Transverse colon (tissue), 4 donors: ENCODE results near the gene OR2B2. TPM values are rescaled to one million over a fixed set of nuclear protein-coding genes. Genes with fewer than 3 reads are reported as not detected.
A peak's percentile ranks its signal among the peaks of the same experiment; 100 is the strongest.
"Not testable (repeated sequence)": the region's sequence is repeated elsewhere in the genome, so short reads cannot be mapped to it uniquely, and the experiment has no call there.

Experiments
- DNase-seq: peaks from one replicate; pipeline ENCODE4 v3.0.0-alpha.2; 2019
- H3K27ac ChIP-seq, 4 donors: fragments of 200-600 bp; sonication (generic); 2 replicates each; pipeline ENCODE4 v1.5.1; 2016 to 2018; ENCODE audit warnings: inconsistent platforms in 4 of 4
- H3K27me3 ChIP-seq: fragments of 200-600 bp; sonication (generic); 2 replicates; pipeline ENCODE4 v1.5.1; 2017; ENCODE audit warnings: inconsistent platforms
- H3K36me3 ChIP-seq, 4 donors: fragments of 200-600 bp; sonication (generic); 2 replicates each; pipeline ENCODE4 v1.5.1; 2017 to 2019; ENCODE audit warnings: inconsistent platforms in 4 of 4
- H3K4me1 ChIP-seq, 4 donors: fragments of 200-600 bp; sonication (generic); 2 replicates each; pipeline ENCODE4 v1.5.1; 2017 to 2020; ENCODE audit warnings: inconsistent platforms in 4 of 4
- H3K4me3 ChIP-seq, 4 donors: fragments of 200-600 bp; sonication (generic); 1 replicate in 1 of 4; 2 replicates in 3 of 4; pipeline versions ENCODE4 v1.5.1 to v1.6.1; 2017 to 2019; ENCODE audit warnings: inconsistent platforms in 4 of 4
- H3K9me3 ChIP-seq, 2 donors: fragments of 200-600 bp; sonication (generic); 2 replicates each; pipeline ENCODE4 v1.5.1; 2017 to 2019; ENCODE audit warnings: inconsistent platforms in 2 of 2
- EP300 ChIP-seq: sonication (generic); formaldehyde crosslinking; IDR thresholded peaks from one replicate; pipeline ENCODE4 v1.6.1; 2017; ENCODE audit warnings: antibody characterized with exemption, low read depth
- POLR2A ChIP-seq: fragments of 450-650 bp; IDR thresholded peaks from one replicate; pipeline ENCODE4 v1.6.1; 2016; ENCODE audit warnings: antibody characterized with exemption, mild to moderate bottlenecking, moderate library complexity
- POLR2AphosphoS5 ChIP-seq, 3 donors: sonication (generic); formaldehyde crosslinking; IDR thresholded peaks; one replicate each; pipeline ENCODE4 v1.6.1; 2016; ENCODE audit warnings: antibody characterized with exemption in 3 of 3
- WGBS, 2 donors: methylation state at CpG; one replicate each; pipeline ENCODE4 v1.1.5; 2018; ENCODE audit warnings: low coverage in 1 of 2; 5-methylcytosine and 5-hydroxymethylcytosine counted together
- in situ Hi-C, 4 donors: fragments of 200-750 bp; cut with MboI; loops; one replicate each; pipeline versions ENCODE4 v1.15.0 to v1.15.1; 2017; ENCODE audit warnings: low sequenced_read_pairs in 3 of 4, low pct_ligation_motif_present in 1 of 4, low pct_unique_long_range_greater_than_20kb in 1 of 4
- intact Hi-C: fragments of 100-400 bp; cut with DNase I; formaldehyde crosslinking; loops from one replicate; pipeline ENCODE4 v1.15.1; 2023; ENCODE audit warnings: low total_unique reads
- total RNA-seq, 4 donors: library from RNA; depleted of rRNA; stranded (reverse); fragments of >200 nt; gene quantifications; one replicate each; pipeline ENCODE4 v1.1.0, GENCODE V29; 2016
- TF ChIP-seq, protein P1 (sequence below), 5 experiments: fragments of 200-600 bp in 3 of 5; fragments of 450-650 bp in 2 of 5; sonication (generic) in 3 of 5; IDR thresholded peaks; 1 replicate in 2 of 5; 2 replicates in 3 of 5; pipeline ENCODE4 v1.5.1; 2016 to 2017; ENCODE audit warnings: antibody characterized with exemption in 5 of 5, inconsistent platforms in 3 of 5, mild to moderate bottlenecking in 2 of 5, moderate library complexity in 1 of 5

OR2B2 gene
- total RNA-seq, 4 donors from 2014 or later = not detected

GRCh38 chr6:27922949-27923348, 10.8 kb upstream of the OR2B2 start:
- Histone ChIP-seq H3K27me3 (peaks cover 21% of the 10 kb centered on the region), H3K27ac (no peak overlapping the region), H3K36me3 (no peaks in the 10 kb centered on the region), H3K4me3 (no peak overlapping the region), H3K9me3 (no peaks in the 10 kb centered on the region), H3K4me1 (no peaks in the 10 kb centered on the region)
- in situ Hi-C loops (loop anchor here in 3 of 4 donors (25.0 kb wide), 3 partner anchors 411 to 439 kb away; no protein-coding TSS in a partner anchor), intact Hi-C loops (no loop called here)
- no peak for TF ChIP-seq POLR2AphosphoS5 (IDR thresholded peaks at IDR 0.05)
- no peak for TF ChIP-seq POLR2A
- TF ChIP-seq EP300 = no peak
- TF ChIP-seq, protein P1, sequence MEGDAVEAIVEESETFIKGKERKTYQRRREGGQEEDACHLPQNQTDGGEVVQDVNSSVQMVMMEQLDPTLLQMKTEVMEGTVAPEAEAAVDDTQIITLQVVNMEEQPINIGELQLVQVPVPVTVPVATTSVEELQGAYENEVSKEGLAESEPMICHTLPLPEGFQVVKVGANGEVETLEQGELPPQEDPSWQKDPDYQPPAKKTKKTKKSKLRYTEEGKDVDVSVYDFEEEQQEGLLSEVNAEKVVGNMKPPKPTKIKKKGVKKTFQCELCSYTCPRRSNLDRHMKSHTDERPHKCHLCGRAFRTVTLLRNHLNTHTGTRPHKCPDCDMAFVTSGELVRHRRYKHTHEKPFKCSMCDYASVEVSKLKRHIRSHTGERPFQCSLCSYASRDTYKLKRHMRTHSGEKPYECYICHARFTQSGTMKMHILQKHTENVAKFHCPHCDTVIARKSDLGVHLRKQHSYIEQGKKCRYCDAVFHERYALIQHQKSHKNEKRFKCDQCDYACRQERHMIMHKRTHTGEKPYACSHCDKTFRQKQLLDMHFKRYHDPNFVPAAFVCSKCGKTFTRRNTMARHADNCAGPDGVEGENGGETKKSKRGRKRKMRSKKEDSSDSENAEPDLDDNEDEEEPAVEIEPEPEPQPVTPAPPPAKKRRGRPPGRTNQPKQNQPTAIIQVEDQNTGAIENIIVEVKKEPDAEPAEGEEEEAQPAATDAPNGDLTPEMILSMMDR (IDR thresholded peaks at IDR 0.05) = no peak
- DNase-seq = no peak

- H3K27ac ChIP-seq = no peak overlapping the region
- peaks cover 8% of the 10 kb centered on the region for H3K27me3 ChIP-seq
- H3K9me3 ChIP-seq = no peaks in the 10 kb centered on the region
- H3K4me1 ChIP-seq = peaks cover 0 to 7% (median 4%) of the 10 kb centered on the region in 4 donors
- no peak for DNase-seq
- H3K4me3 ChIP-seq = no peak overlapping the region
- no peak for TF ChIP-seq POLR2A
- TF ChIP-seq, protein P1 (IDR thresholded peaks at IDR 0.05) = no peak
- no peak for TF ChIP-seq POLR2AphosphoS5 (IDR thresholded peaks at IDR 0.05)
- TF ChIP-seq EP300 = no peak
- intact Hi-C loops (no loop called here), in situ Hi-C loops (loop anchor here (10.0 to 25.0 kb wide), 4 partner anchors 396 to 723 kb away; no protein-coding TSS in a partner anchor)
- WGBS, 2 donors = 57 to 86% methylated on average over 1 of the region's 1 CpG
- no peaks in the 10 kb centered on the region for H3K36me3 ChIP-seq
These were observed 4.2 kb downstream of the OR2B2 start for GRCh38 chr6:27908017-27908416.

- DNase-seq = peak; percentile 91
- Histone ChIP-seq H3K4me1 (peaks cover 0 to 10% (median 5%) of the 10 kb centered on the region in 4 donors), H3K9me3 (no peaks in the 10 kb centered on the region), H3K36me3 (no peaks in the 10 kb centered on the region), H3K27ac (peak overlapping the region; percentile 80 to 92 (median 88)), H3K4me3 (peak overlapping the region; percentile 24 to 63 (median 46)), H3K27me3 (peaks cover 8% of the 10 kb centered on the region)
- intact Hi-C loops = no loop called here
- TF ChIP-seq, protein P1 (IDR thresholded peaks at IDR 0.05) = peak in 1 of 5 experiments; percentile 7
- no peak for TF ChIP-seq EP300
- TF ChIP-seq POLR2AphosphoS5 (IDR thresholded peaks at IDR 0.05) = peak in 1 of 3 donors; percentile 3
- in situ Hi-C loops = loop anchor here (10.0 to 25.0 kb wide), 4 partner anchors 390 to 718 kb away; no protein-coding TSS in a partner anchor
- WGBS, 2 donors = 0 to 1% methylated on average over 11 to 38 of the region's 38 CpGs
These were observed 9.6 kb downstream of the OR2B2 start for GRCh38 chr6:27902335-27903314.

- H3K27ac ChIP-seq = no peak overlapping the region
- 82 to 89% methylated on average over 7 to 8 of the region's 8 CpGs for WGBS, 2 donors
- DNase-seq = no peak
- peaks cover 8% of the 10 kb centered on the region for H3K27me3 ChIP-seq
- H3K9me3 ChIP-seq = no peaks in the 10 kb centered on the region
- H3K4me1 ChIP-seq = peaks cover 0 to 10% (median 5%) of the 10 kb centered on the region in 4 donors
- in situ Hi-C loops = loop anchor here (10.0 to 25.0 kb wide), 4 partner anchors 390 to 717 kb away; no protein-coding TSS in a partner anchor
- no peak overlapping the region for H3K4me3 ChIP-seq
- TF ChIP-seq, protein P1 (IDR thresholded peaks at IDR 0.05) = no peak
- TF ChIP-seq POLR2A (no peak), EP300 (no peak), POLR2AphosphoS5 (IDR thresholded peaks at IDR 0.05) (no peak)
- intact Hi-C loops = no loop called here
- no peaks in the 10 kb centered on the region for H3K36me3 ChIP-seq
These were observed 10.4 kb downstream of the OR2B2 start for GRCh38 chr6:27901801-27902200.

DNA sequence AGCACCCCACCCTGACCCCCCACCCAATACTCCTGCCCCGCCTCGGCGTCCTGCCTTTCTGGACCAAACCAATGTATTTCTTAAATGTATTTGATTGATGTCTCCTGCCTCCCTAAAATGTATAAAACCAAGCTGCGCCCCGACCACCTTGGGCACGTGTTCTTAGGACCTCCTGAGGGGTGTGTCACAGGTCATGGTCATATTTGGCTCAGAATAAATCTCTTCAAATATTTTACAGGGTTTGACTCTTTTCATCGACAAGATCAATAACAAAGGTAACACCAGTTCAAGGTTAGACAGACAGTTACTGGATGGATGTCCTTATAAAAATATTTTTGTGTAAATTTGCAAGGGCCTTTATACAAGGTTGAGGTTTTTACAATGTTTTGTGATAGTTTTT, 12.0 kb downstream of the OR2B2 start:
- peaks cover 0 to 16% (median 5%) of the 10 kb centered on the region in 4 donors for H3K4me1 ChIP-seq
- WGBS, 2 donors = 83 to 87% methylated on average over 3 to 7 of the region's 7 CpGs
- H3K9me3 ChIP-seq, H3K27me3 ChIP-seq, DNase-seq, H3K27ac ChIP-seq, intact Hi-C loops, H3K4me3 ChIP-seq, H3K36me3 ChIP-seq: not testable (repeated sequence)
- in situ Hi-C loops = loop anchor here (10.0 to 25.0 kb wide), 4 partner anchors 388 to 715 kb away; no protein-coding TSS in a partner anchor
